AG09309 (cell line): ENCODE data around the gene EHBP1L1.
A peak's percentile ranks its signal among the peaks of the same experiment; 100 is the strongest.

ENCODE experiments used
- DNase-seq: peaks from one replicate; pipeline ENCODE4 v3.0.0-alpha.2; 2010; ENCODE audit warnings: low read depth
- H3K4me3 ChIP-seq: 2 replicates; pipeline ENCODE4 v1.5.1; 2011; ENCODE audit warnings: mild to moderate bottlenecking, low read depth, low read length, moderate library complexity; ENCODE audit not compliant: control insufficient read depth
- CTCF ChIP-seq: IDR thresholded peaks from 2 replicates; pipeline ENCODE4 v1.5.1; 2011; ENCODE audit warnings: mild to moderate bottlenecking, low read depth, low read length, inconsistent platforms; ENCODE audit not compliant: insufficient read depth, control insufficient read depth; ENCODE audit errors: missing control alignments

EHBP1L1 gene

GRCh38 chr11:65539744-65540289, 36.0 kb upstream of the EHBP1L1 start:
- no peak for TF ChIP-seq CTCF
- no peak for DNase-seq
- H3K4me3 ChIP-seq = peak overlapping the region; percentile 50

GRCh38 chr11:65540290-65541092, 35.4 kb upstream of the EHBP1L1 start:
- H3K4me3 ChIP-seq = peak overlapping the region; percentile 50
- DNase-seq = peak; percentile 43

GRCh38 chr11:65541093-65541982, 34.5 kb upstream of the EHBP1L1 start:
- DNase-seq = no peak
- peak overlapping the region; percentile 39 for H3K4me3 ChIP-seq
- no peak for TF ChIP-seq CTCF

More at GRCh38 chr11:65540290-65541092, 35.4 kb upstream of the EHBP1L1 start:
- TF ChIP-seq CTCF = peak; percentile 88

GRCh38 chr11:65542738-65543390, 33.0 kb upstream of the EHBP1L1 start:
- no peak for DNase-seq
- no peak for TF ChIP-seq CTCF
- H3K4me3 ChIP-seq = no peak overlapping the region

- no peak for TF ChIP-seq CTCF
- DNase-seq = no peak
- H3K4me3 ChIP-seq = no peak overlapping the region
Measured at GRCh38 chr11:65545853-65546216, 30.0 kb upstream of the EHBP1L1 start.

- no peak for TF ChIP-seq CTCF
- no peak for DNase-seq
- H3K4me3 ChIP-seq = no peak overlapping the region
Measured at GRCh38 chr11:65546217-65546958, 29.5 kb upstream of the EHBP1L1 start.
